Measurements from ENCODE around the gene STAT4.

STAT4 gene

GRCh38 chr2:191083540-191083939 lies 67.3 kb downstream of the STAT4 start:
- DNase-seq (ENCODE audit: low spot score): no peak

GRCh38 chr2:191082321-191082720 lies 68.5 kb downstream of the STAT4 start:
- no peak for DNase-seq (ENCODE audit: low spot score)

GRCh38 chr2:191081411-191082155 lies 69.2 kb downstream of the STAT4 start:
- no peak for DNase-seq (ENCODE audit: low spot score)

- no peak for DNase-seq (ENCODE audit: low spot score)
These were observed 72.5 kb downstream of the STAT4 start for GRCh38 chr2:191078165-191078867.

GRCh38 chr2:191070276-191070675 lies 80.5 kb downstream of the STAT4 start:
- DNase-seq (ENCODE audit: low spot score): no peak

- no peak for DNase-seq (ENCODE audit: low spot score)
These were observed 81.2 kb downstream of the STAT4 start for GRCh38 chr2:191069606-191070005.

- DNase-seq (ENCODE audit: low spot score): no peak
These were observed 83.9 kb downstream of the STAT4 start for GRCh38 chr2:191066919-191067233.

- DNase-seq (ENCODE audit: low spot score): no peak
These were observed 84.4 kb downstream of the STAT4 start for GRCh38 chr2:191066197-191066918.

- DNase-seq (ENCODE audit: low spot score): no peak
These were observed 85.0 kb downstream of the STAT4 start for GRCh38 chr2:191065785-191066184.

- DNase-seq (ENCODE audit: low spot score): no peak
These were observed 86.2 kb downstream of the STAT4 start for GRCh38 chr2:191064590-191064989.

- no peak for DNase-seq (ENCODE audit: low spot score)
These were observed 87.2 kb downstream of the STAT4 start for GRCh38 chr2:191063584-191063983.

- DNase-seq (ENCODE audit: low spot score): no peak
These were observed 89.3 kb downstream of the STAT4 start for GRCh38 chr2:191061381-191061980.

- DNase-seq (ENCODE audit: low spot score): no peak
These were observed 91.5 kb downstream of the STAT4 start for GRCh38 chr2:191059308-191059707.

GRCh38 chr2:191056228-191056627 lies 94.6 kb downstream of the STAT4 start:
- no peak for DNase-seq (ENCODE audit: low spot score)

- DNase-seq (ENCODE audit: low spot score): no peak
These were observed 97.5 kb downstream of the STAT4 start for GRCh38 chr2:191053256-191053655.

GRCh38 chr2:191051825-191052778 lies 98.7 kb downstream of the STAT4 start:
- DNase-seq (ENCODE audit: low spot score): peak; percentile 32

- DNase-seq (ENCODE audit: low spot score): no peak
These were observed 99.6 kb downstream of the STAT4 start for GRCh38 chr2:191051177-191051576.

GRCh38 chr2:191050640-191050987 lies 100.2 kb downstream of the STAT4 start:
- DNase-seq (ENCODE audit: low spot score): no peak

- no peak for DNase-seq (ENCODE audit: low spot score)
These were observed 100.8 kb downstream of the STAT4 start for GRCh38 chr2:191049728-191050639.

- no peak for DNase-seq (ENCODE audit: low spot score)
These were observed 102.7 kb downstream of the STAT4 start for GRCh38 chr2:191048073-191048472.

- no peak for DNase-seq (ENCODE audit: low spot score)
These were observed 105.7 kb downstream of the STAT4 start for GRCh38 chr2:191045141-191045540.

Data from D341Med (cell line).